HG03064 (cell line): Measurements from ENCODE around the gene DUSP8.
"Not testable (repeated sequence)": the region's sequence is repeated elsewhere in the genome, so short reads cannot be mapped to it uniquely, and the experiment has no call there.

Experiments
- ATAC-seq: cut with Tn5 transposase; IDR thresholded peaks from one replicate; pipeline ENCODE4 v1.9.1; 2021; ENCODE audit warnings: low read depth; ENCODE audit not compliant: unreplicated experiment

Gene DUSP8, protein sequence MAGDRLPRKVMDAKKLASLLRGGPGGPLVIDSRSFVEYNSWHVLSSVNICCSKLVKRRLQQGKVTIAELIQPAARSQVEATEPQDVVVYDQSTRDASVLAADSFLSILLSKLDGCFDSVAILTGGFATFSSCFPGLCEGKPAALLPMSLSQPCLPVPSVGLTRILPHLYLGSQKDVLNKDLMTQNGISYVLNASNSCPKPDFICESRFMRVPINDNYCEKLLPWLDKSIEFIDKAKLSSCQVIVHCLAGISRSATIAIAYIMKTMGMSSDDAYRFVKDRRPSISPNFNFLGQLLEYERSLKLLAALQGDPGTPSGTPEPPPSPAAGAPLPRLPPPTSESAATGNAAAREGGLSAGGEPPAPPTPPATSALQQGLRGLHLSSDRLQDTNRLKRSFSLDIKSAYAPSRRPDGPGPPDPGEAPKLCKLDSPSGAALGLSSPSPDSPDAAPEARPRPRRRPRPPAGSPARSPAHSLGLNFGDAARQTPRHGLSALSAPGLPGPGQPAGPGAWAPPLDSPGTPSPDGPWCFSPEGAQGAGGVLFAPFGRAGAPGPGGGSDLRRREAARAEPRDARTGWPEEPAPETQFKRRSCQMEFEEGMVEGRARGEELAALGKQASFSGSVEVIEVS

DNA sequence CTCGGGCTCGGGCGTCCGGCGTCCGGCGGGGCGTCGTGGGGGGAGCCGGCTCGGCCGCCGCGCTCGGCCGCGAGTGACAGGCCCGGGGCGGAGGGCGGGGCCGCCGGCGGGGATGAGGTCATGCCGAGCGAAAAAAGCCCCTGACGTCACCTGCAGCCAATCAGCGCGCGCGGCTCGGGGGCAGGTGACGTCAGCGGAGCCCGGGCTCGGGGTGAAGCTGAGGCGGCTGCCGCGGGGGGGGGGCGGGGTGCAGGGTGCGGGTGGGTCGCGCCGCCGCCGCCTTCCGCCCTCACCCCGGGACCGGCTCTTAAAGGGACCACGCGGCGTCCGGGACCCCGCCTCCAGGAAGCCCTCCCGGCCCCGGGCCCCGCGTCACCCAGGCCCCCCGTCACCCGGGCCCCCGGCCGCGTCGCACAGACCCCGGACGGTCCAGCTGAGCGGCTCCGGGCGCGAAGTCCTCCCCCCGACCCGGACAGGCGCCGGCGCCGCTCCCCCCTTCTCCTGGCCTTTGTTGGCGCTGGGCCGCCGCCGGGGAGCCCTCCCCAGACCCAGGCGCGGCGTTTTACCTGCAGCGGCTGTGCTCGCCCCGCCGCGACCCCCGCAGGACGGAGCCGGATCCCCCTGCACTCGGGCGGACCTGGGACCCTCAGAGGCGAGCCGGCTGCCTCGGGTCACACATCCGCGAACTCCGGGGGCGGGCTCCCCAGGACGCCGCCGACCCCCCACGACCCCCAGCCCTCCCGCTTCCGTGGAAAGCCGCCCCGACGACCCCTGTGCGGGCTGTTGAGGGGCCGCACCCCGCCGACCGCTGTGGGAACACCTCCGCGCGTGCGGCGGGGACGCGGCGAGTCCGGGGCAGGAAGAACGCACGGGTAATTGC is at the start of gene DUSP8:
DUSP8 (minus strand) TSS at position 75 of the 880 bp plus-strand sequence. CDS start 6,445 bp downstream, outside the sequence.
- peak; percentile 56 for ATAC-seq

GRCh38 chr11:1619449-1619848 is 47.4 kb upstream of the DUSP8 start:
- no peak for ATAC-seq

DNA sequence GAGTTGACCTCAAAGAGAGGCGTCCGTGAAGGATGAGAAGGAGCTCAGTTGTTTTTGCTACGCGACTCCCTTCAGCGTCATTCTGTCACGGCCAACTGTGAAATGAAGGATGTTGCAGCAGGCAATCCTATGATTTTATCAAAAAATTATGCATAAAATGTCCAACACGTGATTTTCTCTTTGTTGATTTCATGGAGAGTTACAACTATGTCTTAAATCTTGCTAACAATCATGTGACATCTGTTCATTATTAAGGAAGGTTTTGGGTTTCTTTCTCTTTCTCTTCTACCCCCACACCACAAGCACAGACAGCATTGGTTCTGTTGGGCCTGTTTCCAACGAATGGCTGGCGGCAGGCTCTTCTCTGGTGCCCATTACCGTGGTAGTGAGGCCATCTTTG is 46.2 kb upstream of the DUSP8 start:
- ATAC-seq: no peak

GRCh38 chr11:1608363-1608762 is 36.3 kb upstream of the DUSP8 start, which contains the start of gene KRTAP5-3:
KRTAP5-3 (minus strand) TSS chr11:1608463; CDS start chr11:1608385, 78 bp downstream.
- no peak for ATAC-seq

GRCh38 chr11:1607901-1608300 is 35.8 kb upstream of the DUSP8 start:
- ATAC-seq: not testable (repeated sequence)

- ATAC-seq: not testable (repeated sequence)
Measured at GRCh38 chr11:1607156-1607845, 35.2 kb upstream of the DUSP8 start.

DNA sequence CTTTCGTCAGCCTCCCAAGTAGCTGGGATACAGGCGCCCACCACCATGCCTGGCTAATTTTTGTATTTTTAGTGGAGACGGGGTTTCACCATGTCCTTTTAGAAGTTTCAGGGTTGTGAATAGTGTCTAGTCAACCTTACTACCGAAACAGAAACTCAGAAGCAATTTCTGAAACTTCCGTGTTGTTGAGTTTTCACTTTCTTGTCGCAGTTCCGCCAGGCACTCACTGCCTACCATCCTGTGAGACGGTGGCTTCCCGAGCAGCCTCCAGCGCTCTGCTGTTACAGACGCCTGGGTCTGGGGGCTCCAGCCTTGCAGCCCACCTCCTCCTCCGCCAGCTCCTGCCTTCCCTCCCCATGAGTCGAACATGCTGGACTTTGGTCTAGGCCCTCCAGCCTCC is 33.9 kb upstream of the DUSP8 start:
- peak; percentile 79 for ATAC-seq

DNA sequence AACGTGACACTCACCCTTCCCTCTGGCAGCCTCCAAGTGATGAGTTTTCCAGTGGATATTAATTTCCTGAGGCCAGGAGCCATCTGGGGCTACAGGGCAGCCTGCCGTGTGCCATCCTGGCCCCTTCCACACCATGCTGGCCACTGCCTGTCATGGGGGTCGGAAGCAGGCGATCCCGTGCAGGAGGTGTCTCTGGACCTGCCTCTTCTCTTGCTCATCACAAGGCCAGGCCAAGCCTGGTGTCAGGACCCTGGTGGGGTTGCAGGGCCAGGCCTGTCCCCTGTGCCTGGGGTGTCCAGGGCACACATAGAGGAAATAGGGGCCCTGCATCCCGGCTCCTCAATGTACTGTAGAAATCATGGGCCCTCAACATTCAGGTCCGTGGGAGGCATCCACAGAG is 32.6 kb upstream of the DUSP8 start:
- no peak for ATAC-seq

- no peak for ATAC-seq
Measured at GRCh38 chr11:1604181-1604580, 32.1 kb upstream of the DUSP8 start.

- no peak for ATAC-seq
Measured at GRCh38 chr11:1603629-1604028, 31.6 kb upstream of the DUSP8 start.

DNA sequence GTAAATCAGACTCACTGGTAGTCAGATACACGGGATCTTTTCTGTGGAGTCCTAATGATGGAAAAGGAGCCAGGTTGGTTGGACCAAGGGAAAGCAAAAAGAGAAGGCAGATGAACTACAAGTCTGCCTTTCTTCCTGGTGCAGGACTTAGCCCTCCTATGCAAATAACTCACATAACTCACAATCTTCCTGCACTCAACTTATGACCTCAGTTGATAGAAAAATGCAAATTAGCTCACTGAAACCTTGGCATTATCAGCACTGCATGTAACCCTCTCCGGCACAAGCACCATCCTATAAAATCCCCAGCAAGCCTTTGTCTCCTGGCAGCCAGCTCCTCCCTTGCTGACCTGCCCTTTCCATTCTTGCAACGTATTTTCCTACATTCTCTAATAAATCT is 29.6 kb upstream of the DUSP8 start:
- not testable (repeated sequence) for ATAC-seq

- ATAC-seq: no peak
Measured at GRCh38 chr11:1600626-1601025, 28.6 kb upstream of the DUSP8 start.

GRCh38 chr11:1598816-1599215 is 26.7 kb upstream of the DUSP8 start:
- no peak for ATAC-seq

DNA sequence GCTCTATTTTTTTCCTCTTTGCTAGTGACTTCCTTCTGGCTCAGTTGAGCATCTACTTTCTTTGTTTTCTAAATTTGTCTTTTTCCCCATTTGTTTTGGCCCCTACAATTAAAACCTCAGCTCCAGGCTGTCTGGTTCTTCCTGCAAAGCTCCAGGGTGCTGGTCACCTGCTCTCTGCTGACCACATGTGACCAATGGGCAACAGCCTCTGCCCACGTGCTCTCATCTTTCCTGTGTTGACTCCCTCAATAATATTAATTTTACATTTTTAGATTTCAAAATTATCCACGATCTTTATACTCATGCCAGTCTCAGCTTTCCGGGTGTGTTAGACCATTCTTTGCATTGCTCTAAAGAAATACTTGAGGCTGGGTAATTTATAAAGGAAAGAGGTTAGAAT is 26.3 kb upstream of the DUSP8 start:
- ATAC-seq: not testable (repeated sequence)

- no peak for ATAC-seq
Measured at GRCh38 chr11:1597994-1598380, 25.9 kb upstream of the DUSP8 start, which contains the start of gene KRTAP5-2. KRTAP5-2 (minus strand) TSS chr11:1598294; CDS start chr11:1598250, 44 bp downstream.

DNA sequence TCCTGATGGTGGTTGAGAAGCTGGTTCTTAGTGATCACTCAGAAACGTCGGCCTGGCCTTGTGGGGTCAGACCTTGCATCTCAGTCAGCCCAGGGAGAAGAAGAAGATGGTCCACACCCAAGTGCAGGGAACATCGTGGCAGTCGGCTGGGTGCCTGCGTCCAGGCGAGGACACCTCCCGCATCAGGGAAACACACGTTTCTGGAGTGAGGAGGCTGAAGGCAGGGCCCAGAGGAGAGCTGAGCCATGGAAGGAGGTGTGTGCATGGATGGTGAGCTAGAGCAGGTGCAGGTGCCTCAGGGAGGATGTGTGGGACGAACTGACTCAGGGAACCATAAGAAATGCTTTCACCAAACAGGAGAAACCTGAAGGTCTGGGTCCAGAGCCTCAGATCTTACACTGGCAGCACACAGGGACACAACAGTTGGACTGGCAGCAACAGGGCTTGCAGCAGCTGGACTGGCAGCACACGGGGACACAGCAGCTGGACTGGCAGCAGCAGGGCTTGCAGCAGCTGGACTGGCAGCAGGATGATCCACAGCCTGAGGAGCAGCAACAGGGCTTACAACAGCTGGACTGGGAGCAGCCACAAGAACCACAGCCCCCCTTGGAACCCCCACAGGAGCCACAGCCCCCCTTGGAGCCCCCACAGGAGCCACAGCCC is 25.4 kb upstream of the DUSP8 start:
- no peak for ATAC-seq

GRCh38 chr11:1596576-1597121 is 24.6 kb upstream of the DUSP8 start:
- ATAC-seq: not testable (repeated sequence)

DNA sequence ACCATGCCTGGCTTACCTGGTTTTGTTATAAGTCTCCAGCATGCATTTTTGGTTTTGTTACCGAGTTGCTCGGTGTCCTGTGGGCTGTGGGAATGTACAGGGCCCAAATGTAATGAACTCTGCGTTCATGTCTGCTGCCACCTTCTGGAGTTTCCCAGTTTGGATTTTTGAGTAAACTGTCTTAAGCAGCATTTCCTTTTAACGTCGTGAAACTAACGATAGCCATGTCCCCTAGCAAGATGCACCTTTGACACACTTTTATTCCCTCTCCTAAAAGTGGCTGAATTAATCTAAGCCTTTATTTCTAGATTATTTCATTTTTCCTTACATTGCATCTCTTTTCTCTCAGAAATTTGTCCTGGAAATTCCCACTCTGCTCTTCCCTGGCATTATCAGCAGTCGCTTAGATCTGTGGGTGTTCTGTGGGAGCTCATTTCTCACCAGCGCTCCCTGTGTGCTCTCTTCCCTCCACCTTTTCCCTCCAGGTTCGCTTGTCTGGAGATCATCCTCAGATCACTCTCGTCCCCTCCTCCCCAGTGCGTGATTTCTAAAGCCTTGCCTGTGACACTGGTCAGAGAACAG is 24.0 kb upstream of the DUSP8 start:
- not testable (repeated sequence) for ATAC-seq

DNA sequence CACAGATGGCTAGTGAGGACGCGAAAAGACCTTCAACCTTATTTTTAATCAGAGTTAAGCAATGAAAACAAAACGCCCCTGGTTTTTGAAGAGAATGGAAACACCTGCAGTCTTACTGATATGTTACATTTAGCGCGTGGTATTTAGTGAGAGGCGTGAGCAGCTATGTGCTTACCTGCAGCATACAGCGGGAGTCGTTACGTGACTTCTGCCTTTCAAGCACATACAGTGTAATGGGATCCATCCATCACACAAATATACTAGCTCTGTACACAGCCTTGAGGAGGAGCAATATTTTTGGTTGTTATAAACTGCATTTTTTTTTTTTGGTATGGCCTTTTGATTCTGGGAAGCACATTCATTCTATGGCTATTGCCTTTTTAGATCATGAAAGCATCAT is 20.6 kb upstream of the DUSP8 start:
- ATAC-seq: no peak
